ENCODE data around the gene AGPAT3. TPM values are rescaled to one million over a fixed set of nuclear protein-coding genes. Genes with fewer than 3 reads are reported as not detected.
A peak's percentile ranks its signal among the peaks of the same experiment; 100 is the strongest.

The AGPAT3 gene
- total and polyA plus RNA-seq, 10 of the 15 experiments (the other 5 are each of a cell fraction or from before 2014, with no cell fraction given), result 1.2 to 110 (median 30.8) TPM

- TF ChIP-seq STAT3 (IDR thresholded peaks at IDR 0.05; ENCODE audit: low read depth, low read length) (no peak), ESRRA (IDR thresholded peaks at IDR 0.05; ENCODE audit: low read length) (no peak), RUNX3 (IDR thresholded peaks at IDR 0.05; ENCODE audit: low read length) (no peak), MYC (IDR thresholded peaks at IDR 0.05; ENCODE audit: insufficient read depth, insufficient read length, insufficient replicate concordance, low read length, severe bottlenecking) (no peak), POU2F2 (IDR thresholded peaks at IDR 0.05; ENCODE audit: borderline replicate concordance, low read depth, low read length) (no peak)
Measured at GRCh38 chr21:43817157-43818086, 47.6 kb upstream of the AGPAT3 start (continued).

DNA sequence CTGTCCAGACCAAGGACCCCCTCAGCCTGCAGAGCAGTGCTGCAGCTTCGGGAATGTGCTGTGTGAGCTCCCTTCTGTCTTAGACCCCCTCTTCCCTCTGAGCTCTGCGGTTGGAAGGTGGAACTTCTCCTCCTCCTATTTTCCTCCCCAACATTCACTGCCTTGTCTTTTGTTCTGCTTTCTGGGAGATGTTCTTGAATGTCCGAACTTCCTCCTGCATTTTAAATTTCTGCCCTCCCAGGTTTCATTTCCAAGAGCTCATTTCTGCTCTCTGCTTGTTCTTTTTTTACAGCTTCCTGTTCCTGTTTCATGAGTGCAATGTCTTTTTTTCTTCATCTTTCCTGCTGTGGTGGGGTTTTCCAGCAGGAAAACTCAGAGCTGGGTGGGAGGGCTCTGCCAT lies 46.3 kb upstream of the AGPAT3 start:
- Histone ChIP-seq H3K4me3 (no peak overlapping the region), H3K9ac (ENCODE audit: control insufficient read depth, insufficient read depth, low read length) (no peak overlapping the region), H3K4me2 (ENCODE audit: control insufficient read depth, insufficient read depth) (no peak overlapping the region), H2AFZ (ENCODE audit: control insufficient read depth, low read depth, low read length) (no peak overlapping the region), H4K20me1 (ENCODE audit: control insufficient read depth, insufficient read depth) (no peaks in the 10 kb centered on the region), H3K27ac (ENCODE audit: control insufficient read depth, insufficient read depth) (no peak overlapping the region), H3K36me3 (ENCODE audit: control insufficient read depth in 2 of 2, insufficient read depth in 2 of 2, low read length in 1 of 2) (no peaks in the 10 kb centered on the region), H3K9me3 (replicated peaks; ENCODE audit: control insufficient read depth, insufficient read depth, low read length) (no peaks in the 10 kb centered on the region; the same call in 2 of the 3 replicates), H3K79me2 (ENCODE audit: control insufficient read depth, insufficient read depth, low read length) (no peaks in the 10 kb centered on the region), H3K27me3 (replicated peaks in 1 of 2; ENCODE audit: control insufficient read depth in 2 of 2, insufficient read depth in 2 of 2, low read length in 1 of 2) (no peaks in the 10 kb centered on the region), H3K4me1 (ENCODE audit: control insufficient read depth, insufficient read depth, low read length) (peaks cover 6% of the 10 kb centered on the region)
- in situ Hi-C loops (cut with MboI) (no loop called here), intact Hi-C loops (cut with micrococcal nuclease; ENCODE audit: unreplicated experiment) (no loop called here)
- ATAC-seq (no peak), DNase-seq (ENCODE audit: low read depth, low spot score) (no peak), FAIRE-seq (no peak)
- SMC1A ChIA-PET (ENCODE audit: uncharacterized antibody, unreplicated experiment), result interaction anchor here (1.0 to 1.8 kb wide), 8 partner anchors 8 to 157 kb away, joined by 3 to 10 read pairs (median 4); no protein-coding TSS in a partner anchor
- TF ChIP-seq SP1 (IDR thresholded peaks at IDR 0.05; ENCODE audit: low read depth, low read length) (no peak), IKZF1 (conservative IDR thresholded peaks at IDR 0.05) (peak; percentile 33; the same call in 1 of the 2 replicates), EED (IDR thresholded peaks at IDR 0.05; ENCODE audit: low read depth) (peak; percentile 36; the same call in 1 of the 2 replicates), IKZF2 (IDR thresholded peaks at IDR 0.05) (peak; percentile 22 to 32; a peak in 1 of 4 replicates)
- WGBS (ENCODE audit: insufficient coverage, insufficient replicate concordance, low lambda C conversion rate, missing lambda C conversion rate), result 25% methylated on average over 3 of the region's 3 CpGs
- CTCF ChIA-PET, result interaction anchor here (1.1 to 3.4 kb wide), 4 partner anchors 21 to 120 kb away, joined by 3 to 16 read pairs (median 4); no protein-coding TSS in a partner anchor
- POLR2A ChIA-PET, result interaction anchor here (0.6 to 1.9 kb wide), 4 partner anchors 16 to 103 kb away, joined by 3 to 8 read pairs (median 4); no protein-coding TSS in a partner anchor
- BruUV-seq (replicated peaks), result no TSS peak
- RAD21 ChIA-PET (ENCODE audit: unreplicated experiment), result interaction anchor here (0.7 to 2.5 kb wide), 4 partner anchors 13 to 120 kb away, joined by 3 to 15 read pairs (median 8); no protein-coding TSS in a partner anchor
